ENCODE measurements around the gene CALD1. TPM values are rescaled to one million over a fixed set of nuclear protein-coding genes. Genes with fewer than 3 reads are reported as not detected.

CALD1 gene
- total and polyA plus RNA-seq, 10 donors = 42.4 to 333 (median 212) TPM

DNA sequence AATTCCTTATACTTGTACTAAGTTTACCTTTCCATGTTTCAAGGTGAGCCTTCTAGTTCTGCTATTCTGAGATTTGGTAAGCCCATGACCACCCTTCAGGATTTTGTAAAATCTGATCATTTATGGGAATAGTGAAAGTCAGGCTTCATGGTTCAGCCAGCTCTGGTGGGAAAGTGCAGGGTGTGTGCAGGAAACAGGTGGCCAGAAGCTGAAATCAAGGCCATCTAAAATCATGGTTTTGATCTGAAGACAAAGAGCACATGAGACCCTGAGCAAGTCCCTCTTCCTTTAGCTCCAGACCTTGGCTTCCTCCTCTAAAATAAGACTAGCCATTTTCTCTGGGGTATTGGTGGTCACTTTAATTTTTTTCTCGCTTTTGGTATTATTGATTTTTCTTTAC lies 91.3 kb downstream of the CALD1 start:
- Histone ChIP-seq H3K36me3 (peaks cover 0 to 10% (median 0%) of the 10 kb centered on the region in 6 donors), H3K9me3 (no peaks in the 10 kb centered on the region), H3K4me3 (no peak overlapping the region), H3K27ac (peak overlapping the region in 4 of 8 donors; percentile 19 to 34 (median 22)), H3K27me3 (replicated peaks in 1 of 7) (no peaks in the 10 kb centered on the region), H3K4me1 (peaks cover 4 to 52% (median 32%) of the 10 kb centered on the region in 6 donors)
- no peak for DNase-seq
- WGBS, 5 donors = 65 to 80% (median 74%) methylated on average over 1 of the region's 1 CpG
- TF ChIP-seq, protein P1, sequence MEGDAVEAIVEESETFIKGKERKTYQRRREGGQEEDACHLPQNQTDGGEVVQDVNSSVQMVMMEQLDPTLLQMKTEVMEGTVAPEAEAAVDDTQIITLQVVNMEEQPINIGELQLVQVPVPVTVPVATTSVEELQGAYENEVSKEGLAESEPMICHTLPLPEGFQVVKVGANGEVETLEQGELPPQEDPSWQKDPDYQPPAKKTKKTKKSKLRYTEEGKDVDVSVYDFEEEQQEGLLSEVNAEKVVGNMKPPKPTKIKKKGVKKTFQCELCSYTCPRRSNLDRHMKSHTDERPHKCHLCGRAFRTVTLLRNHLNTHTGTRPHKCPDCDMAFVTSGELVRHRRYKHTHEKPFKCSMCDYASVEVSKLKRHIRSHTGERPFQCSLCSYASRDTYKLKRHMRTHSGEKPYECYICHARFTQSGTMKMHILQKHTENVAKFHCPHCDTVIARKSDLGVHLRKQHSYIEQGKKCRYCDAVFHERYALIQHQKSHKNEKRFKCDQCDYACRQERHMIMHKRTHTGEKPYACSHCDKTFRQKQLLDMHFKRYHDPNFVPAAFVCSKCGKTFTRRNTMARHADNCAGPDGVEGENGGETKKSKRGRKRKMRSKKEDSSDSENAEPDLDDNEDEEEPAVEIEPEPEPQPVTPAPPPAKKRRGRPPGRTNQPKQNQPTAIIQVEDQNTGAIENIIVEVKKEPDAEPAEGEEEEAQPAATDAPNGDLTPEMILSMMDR (IDR thresholded peaks at IDR 0.05 in 8 of 11, conservative IDR thresholded peaks at IDR 0.05 in 3 of 11) = no peak
- TF ChIP-seq POLR2A (IDR thresholded peaks at IDR 0.05) (no peak), POLR2AphosphoS5 (IDR thresholded peaks at IDR 0.05) (no peak)
- intact Hi-C loops (cut with DNase I; ENCODE audit: low total_unique reads) = no loop called here

DNA sequence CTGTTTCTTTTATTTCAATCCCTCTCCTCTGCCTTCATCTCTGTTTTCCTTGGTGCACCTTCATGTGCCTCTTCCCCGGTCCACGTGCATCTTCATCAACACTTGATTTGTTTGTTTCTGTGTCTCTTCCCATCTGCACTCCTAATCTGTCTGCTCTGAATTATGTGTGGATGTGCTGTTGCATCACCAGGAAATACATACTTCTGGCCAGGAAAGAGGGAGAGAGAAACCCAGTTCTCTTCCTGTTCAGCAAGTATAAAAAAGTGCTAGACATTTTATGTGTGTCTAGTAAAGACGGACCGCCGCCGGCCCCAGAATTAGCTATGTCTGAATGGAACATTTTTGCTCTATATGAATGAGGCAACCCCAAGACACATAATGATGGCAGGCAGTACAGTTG lies 93.8 kb downstream of the CALD1 start:
- intact Hi-C loops (cut with DNase I; ENCODE audit: low total_unique reads) = no loop called here
- H3K27me3 ChIP-seq (replicated peaks in 1 of 7) = no peaks in the 10 kb centered on the region
- DNase-seq = no peak
- no peak overlapping the region for H3K4me3 ChIP-seq
- 25 to 45% (median 37%) methylated on average over 6 of the region's 6 CpGs for WGBS, 5 donors
- H3K27ac ChIP-seq = peak overlapping the region in 3 of 8 donors; percentile 2 to 48 (median 6)
- peaks cover 3 to 41% (median 23%) of the 10 kb centered on the region in 6 donors for H3K4me1 ChIP-seq
- TF ChIP-seq POLR2AphosphoS5 (IDR thresholded peaks at IDR 0.05) (peak in 1 of 3 donors; percentile 11), POLR2A (IDR thresholded peaks at IDR 0.05) (no peak)
- H3K9me3 ChIP-seq = no peaks in the 10 kb centered on the region
- H3K36me3 ChIP-seq = peaks cover 0 to 8% (median 0%) of the 10 kb centered on the region in 6 donors

DNA sequence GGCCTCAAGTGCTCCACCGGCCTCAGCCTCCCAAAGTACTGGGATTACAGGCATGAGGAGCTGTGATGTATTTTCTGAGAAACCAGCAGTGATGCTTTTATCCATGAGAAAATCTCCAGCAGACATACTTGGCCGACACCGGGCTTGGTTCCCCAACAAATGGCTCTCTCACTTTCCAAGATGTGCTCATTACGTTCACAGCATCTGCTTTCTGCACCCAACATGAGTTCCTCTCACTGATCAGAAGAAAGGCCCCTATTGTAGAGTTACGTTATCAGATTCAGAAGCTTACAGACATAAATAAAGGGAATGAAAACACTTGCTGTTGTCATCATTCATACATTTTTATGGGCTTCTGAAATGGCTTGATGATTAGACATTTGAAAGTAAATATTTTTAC lies 95.0 kb downstream of the CALD1 start:
- Histone ChIP-seq H3K4me3 (no peak overlapping the region), H3K9me3 (no peaks in the 10 kb centered on the region), H3K27me3 (replicated peaks in 1 of 7) (no peaks in the 10 kb centered on the region), H3K27ac (peak overlapping the region in 1 of 8 donors; percentile 6), H3K4me1 (peaks cover 3 to 41% (median 23%) of the 10 kb centered on the region in 6 donors), H3K36me3 (no peaks in the 10 kb centered on the region)
- no peak for DNase-seq
- 87 to 93% (median 90%) methylated on average over 5 of the region's 5 CpGs for WGBS, 5 donors
- intact Hi-C loops (cut with DNase I; ENCODE audit: low total_unique reads) = no loop called here
- TF ChIP-seq POLR2AphosphoS5 (IDR thresholded peaks at IDR 0.05) (no peak), POLR2A (IDR thresholded peaks at IDR 0.05) (no peak)
- TF ChIP-seq, protein P1 (IDR thresholded peaks at IDR 0.05 in 8 of 11, conservative IDR thresholded peaks at IDR 0.05 in 3 of 11) = no peak

- H3K27ac ChIP-seq = peak overlapping the region in 2 of 8 donors; percentile 7 to 22
- 75 to 90% (median 85%) methylated on average over 5 of the region's 5 CpGs for WGBS, 5 donors
- H3K36me3 ChIP-seq = no peaks in the 10 kb centered on the region
Measured at GRCh38 chr7:134875867-134876266, 96.4 kb downstream of the CALD1 start.

DNA sequence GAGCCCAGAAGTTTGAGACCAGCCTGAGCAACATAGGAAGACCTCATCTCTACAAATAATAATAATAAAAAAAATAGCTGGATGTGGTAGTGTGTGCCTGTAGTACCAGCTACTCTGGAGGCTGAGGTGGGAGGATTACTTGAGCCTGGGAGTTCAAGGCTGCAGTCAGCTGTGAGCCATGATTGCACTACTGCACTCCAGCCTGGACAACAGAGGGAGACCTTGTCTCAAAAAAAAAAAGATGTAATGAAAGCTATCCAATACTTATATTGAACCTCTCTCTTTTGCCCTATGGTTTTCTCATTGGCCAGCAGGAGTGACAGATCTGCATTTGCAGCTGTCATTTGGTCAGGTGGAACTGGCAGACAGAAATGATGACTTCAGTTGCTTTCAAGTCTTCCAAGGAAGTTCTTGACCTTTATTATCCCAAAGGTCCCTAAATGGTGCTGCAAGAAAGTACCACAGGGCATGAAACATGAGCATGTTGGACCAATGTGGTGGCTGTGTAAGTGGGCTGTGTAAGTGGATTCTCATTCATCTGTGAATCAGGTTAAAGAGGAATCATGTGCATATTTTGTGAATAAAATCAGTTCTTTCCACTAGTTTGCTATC lies 99.4 kb downstream of the CALD1 start:
- intact Hi-C loops (cut with DNase I; ENCODE audit: low total_unique reads) = no loop called here
- Histone ChIP-seq H3K4me3 (no peak overlapping the region), H3K4me1 (peaks cover 0 to under 1% (median 0%) of the 10 kb centered on the region in 6 donors), H3K27ac (no peak overlapping the region), H3K27me3 (replicated peaks in 1 of 7) (no peaks in the 10 kb centered on the region), H3K9me3 (no peaks in the 10 kb centered on the region), H3K36me3 (no peaks in the 10 kb centered on the region)
- no peak for DNase-seq
- TF ChIP-seq POLR2AphosphoS5 (IDR thresholded peaks at IDR 0.05) = no peak
- TF ChIP-seq, protein P1 (IDR thresholded peaks at IDR 0.05 in 8 of 11, conservative IDR thresholded peaks at IDR 0.05 in 3 of 11) = no peak
- TF ChIP-seq POLR2A (IDR thresholded peaks at IDR 0.05) = no peak

More at GRCh38 chr7:134875867-134876266, 96.4 kb downstream of the CALD1 start:
- H3K4me1 ChIP-seq = peaks cover 3 to 30% (median 23%) of the 10 kb centered on the region in 6 donors
- H3K27me3 ChIP-seq (replicated peaks in 1 of 7) = no peaks in the 10 kb centered on the region
- no peak overlapping the region for H3K4me3 ChIP-seq
- no peaks in the 10 kb centered on the region for H3K9me3 ChIP-seq
- intact Hi-C loops (cut with DNase I; ENCODE audit: low total_unique reads) = no loop called here
- DNase-seq = no peak
- TF ChIP-seq POLR2AphosphoS5 (IDR thresholded peaks at IDR 0.05) (peak in 1 of 3 donors; percentile 5), POLR2A (IDR thresholded peaks at IDR 0.05) (no peak)

Measured in spleen (tissue), 11 donors.